Fibroblast of the conjunctiva (primary cell): ENCODE results near the gene GABARAPL2.

Experiments used
- DNase-seq: peaks from one replicate; pipeline ENCODE4 v3.0.0-alpha.2; 2010; ENCODE audit warnings: low read depth

GABARAPL2 gene

DNA sequence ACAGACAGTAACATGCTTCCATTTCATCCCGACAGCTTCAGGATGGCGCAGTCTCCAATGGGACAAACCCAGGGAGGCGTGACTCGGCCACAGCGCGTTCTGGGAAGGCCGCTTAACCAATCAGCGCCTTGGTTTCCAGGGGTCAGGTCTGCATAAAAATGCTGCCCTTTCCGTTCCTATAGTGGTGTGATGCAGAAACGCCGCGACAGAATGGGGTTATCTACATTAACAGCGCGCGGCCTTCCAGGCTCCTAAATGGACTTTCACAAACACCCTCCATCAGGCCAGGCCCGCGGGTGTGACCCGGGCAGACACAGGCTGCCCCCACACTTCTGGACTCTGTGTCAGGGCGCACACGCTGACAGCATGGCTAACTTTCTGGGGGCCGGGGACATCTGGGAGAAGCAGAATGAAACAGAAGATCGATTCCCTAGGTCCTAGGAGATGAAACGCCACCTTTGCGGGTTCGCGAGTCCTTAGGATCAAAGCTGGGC lies 10.9 kb upstream of the GABARAPL2 start:
- DNase-seq, result peak; percentile 89

DNA sequence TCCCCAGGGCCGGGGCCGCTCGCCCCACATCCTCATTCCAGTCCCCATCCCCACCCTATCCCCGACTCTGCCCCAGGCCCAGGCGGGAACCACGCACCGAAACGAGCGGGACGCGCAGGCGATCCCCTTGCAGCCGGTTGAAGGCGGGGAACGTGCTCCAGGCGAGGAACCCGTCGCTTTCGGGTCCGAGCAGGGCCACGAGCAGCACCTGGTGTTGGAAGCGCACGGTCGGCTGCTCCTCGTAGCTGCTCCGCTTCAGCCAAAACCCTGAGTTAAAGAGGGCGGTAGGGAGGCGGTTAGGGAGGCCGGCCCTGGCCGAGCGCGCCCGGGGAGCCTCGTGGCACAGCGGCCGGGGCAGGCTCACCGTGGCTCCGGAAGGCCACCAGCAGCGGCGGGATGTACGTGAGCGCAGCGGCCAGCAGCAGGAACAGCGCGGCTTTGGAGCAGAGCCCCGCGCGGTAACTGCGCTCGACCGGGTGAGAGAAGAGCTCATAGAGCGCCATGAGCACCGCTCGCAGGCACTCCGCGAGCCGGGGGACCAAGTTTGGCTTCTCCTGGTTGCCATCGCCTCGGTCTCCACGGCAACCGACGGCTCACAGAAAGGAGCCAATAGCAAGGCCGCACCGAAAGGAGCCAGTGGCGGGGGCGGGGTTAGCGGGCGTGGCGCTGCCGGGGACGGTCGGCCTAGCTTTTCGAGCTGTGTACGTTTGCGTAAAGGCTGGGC lies 10.3 kb upstream of the GABARAPL2 start, which contains the start of gene TMEM231:
TSS of gene TMEM231 (minus strand) at position 546 of the 724 bp plus-strand sequence. CDS start at position 503, 43 bp downstream.
- peak; percentile 88 for DNase-seq

DNA sequence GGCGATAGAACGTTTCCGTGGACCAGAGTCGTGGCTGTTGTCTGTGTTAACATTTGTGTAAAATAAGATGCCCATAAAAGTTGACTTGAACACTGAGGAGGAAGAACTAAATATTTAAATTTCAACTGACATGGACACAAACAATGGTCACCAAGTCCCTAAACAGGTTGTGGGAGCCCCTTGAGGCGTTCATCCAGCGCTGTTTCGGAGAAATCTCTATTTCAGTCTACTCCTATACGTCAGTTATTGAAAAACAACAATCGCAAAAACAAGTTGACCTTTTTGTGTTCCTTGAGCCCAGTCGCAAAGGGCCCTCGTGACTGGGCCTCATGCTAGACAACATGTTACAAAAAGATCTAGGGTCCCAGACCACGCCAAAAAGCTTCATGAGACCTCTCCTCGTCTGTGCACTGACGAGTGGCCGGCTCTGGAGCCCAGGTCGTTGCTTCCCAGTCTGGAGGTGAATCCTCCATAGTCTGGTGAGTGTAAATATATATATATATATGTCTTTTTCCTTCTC lies 9.7 kb upstream of the GABARAPL2 start:
- no peak for DNase-seq

DNA sequence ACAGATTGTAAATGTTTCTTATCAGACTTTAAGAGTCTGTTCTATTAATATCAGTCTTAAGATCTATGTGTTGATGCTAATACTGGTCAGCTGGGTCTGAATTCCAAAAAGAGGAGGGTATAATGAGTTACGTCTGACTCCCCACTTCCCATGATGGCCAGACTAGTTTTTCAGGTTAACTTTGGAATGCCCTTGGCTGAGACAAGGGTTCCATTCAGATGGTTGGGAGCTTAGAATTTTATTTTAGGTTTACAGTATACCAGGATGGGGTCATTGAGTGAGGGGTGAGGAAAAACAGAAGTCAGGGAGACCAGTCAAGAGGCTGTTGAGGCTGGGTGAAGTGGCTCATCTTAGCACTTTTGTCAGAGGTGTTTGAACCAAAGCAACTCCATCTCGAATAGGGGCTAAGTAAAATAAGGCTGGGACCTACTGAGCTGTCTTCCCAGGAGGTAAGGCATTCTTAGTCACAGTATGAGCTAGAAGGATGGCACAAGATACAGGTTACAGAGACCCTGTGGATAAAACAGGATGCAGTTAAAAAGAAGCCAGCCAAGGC lies 7.3 kb upstream of the GABARAPL2 start:
- no peak for DNase-seq

DNA sequence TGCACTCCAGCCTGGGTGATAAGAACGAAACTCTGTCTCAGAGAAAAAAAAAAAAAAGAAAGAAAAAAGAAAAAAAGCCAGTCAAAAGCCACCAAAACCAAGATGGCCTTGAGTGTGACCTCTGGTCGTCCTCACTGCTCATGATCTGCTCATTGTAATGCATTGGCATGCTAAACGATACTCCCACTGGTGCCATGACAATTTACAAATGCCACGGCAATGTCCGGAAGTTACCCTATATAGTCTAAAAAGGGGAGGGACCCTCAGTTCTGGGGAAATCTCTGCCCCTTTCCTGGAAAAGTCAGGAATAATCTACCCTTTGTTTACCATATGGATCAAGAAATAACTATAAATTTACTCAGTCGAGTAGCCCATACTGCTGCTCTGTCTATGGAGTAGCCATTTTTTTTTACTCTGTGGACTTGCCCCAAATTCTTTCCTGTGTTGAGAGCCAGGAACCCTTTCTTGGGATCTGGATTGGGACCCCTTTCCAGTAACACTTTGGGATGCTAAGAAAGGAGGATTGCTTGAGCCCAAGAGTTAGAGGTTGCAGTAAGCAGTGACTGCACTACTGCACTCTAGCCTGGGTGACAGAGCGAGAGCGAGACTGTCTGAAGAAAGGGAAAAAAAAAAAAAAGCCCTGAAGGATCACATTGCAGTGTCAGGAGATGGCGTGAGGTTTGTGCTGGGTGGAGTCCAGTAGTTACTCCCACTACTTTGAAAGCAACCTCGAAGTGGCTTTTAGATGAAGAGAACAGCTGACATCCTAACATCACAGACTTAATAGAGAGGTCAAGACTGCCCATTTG lies 6.4 kb upstream of the GABARAPL2 start:
- DNase-seq, result peak; percentile 34

DNA sequence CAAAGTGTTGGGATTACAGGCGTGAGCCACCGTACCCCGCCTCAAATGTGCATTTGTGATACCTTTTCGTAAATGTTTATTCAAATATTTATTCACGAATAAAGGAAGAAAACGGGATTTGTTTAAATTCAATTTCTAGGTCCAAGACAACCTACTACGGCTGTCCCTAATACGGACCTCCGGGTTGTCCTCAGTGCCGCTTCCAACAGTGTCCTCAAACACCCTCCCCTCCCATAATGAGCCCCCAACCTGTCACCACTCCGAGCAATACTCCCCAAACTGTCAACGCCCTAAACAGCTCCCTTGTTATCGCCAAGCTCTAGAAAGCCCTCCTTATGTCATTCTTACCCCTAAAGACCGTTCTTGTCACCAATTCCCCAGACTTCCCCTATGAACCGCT lies 539 bp upstream of the GABARAPL2 start:
- no peak for DNase-seq

DNA sequence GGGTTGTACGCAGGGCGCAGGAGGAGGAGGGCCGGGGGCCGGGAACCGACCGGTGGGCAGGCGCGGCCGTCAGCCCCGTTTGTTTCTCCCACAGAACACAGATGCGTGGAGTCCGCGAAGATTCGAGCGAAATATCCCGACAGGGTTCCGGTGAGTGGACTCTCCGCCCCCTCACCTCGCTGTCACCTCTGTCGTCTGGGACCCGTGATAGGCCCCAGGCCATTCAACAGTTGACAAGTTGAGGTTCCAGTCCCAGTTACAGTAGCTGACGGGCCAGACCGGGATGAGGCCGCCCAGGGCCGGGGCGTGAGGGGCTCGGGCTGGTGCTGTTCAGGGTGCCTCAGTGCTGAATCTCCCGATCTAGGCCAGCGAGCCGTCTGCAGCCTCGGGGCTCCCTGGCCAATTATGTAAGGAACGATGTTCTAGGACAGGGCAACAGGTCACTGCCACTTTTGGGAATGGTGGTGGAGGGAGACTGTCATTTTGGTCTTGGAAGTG lies 628 bp downstream of the GABARAPL2 start:
- DNase-seq, result no peak

DNA sequence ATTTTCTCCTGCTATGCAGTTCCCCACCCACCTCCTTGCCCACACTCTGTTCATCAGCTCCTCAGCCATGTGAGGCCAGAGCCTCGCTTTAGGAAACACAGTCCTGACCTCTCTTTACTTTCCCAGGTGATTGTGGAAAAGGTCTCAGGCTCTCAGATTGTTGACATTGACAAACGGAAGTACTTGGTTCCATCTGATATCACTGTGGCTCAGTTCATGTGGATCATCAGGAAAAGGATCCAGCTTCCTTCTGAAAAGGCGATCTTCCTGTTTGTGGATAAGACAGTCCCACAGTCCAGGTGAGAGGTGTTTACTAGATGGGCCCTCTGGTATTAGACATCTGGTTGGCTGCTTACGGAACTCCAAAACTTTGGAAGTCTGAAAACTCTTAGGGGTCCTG lies 1.7 kb downstream of the GABARAPL2 start:
- no peak for DNase-seq

DNA sequence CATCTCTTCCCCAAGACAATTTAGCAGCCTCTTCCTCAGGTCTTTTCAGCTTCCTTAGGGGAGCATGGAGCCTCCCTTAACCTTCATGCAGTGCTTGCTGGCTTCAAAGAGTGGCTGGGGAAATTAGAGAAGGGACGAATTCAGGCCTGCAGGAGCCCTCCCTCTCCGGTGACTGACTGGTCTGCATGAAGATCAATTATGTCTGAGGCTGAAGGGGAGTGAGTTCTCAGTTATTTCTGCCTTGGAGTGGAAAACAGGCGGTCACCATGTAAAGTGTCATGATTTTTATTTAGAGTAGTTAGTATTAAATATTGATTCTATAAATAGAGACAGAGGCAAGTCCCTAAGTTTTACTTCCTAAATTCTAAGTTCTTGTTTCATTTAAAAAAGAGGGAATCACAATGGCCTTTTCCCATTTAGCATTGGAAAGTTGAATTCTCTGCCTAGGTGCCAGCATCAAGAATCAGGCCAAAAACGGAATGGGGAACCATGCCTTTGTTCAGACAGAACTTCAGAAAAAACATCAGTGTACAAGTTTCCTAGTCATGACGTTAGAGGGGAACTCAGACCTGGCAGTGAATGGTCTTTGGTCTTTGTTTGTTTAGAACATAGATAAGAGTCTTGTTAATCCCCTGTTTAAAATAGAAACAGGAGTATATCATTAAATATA lies 4.4 kb downstream of the GABARAPL2 start:
- no peak for DNase-seq

DNA sequence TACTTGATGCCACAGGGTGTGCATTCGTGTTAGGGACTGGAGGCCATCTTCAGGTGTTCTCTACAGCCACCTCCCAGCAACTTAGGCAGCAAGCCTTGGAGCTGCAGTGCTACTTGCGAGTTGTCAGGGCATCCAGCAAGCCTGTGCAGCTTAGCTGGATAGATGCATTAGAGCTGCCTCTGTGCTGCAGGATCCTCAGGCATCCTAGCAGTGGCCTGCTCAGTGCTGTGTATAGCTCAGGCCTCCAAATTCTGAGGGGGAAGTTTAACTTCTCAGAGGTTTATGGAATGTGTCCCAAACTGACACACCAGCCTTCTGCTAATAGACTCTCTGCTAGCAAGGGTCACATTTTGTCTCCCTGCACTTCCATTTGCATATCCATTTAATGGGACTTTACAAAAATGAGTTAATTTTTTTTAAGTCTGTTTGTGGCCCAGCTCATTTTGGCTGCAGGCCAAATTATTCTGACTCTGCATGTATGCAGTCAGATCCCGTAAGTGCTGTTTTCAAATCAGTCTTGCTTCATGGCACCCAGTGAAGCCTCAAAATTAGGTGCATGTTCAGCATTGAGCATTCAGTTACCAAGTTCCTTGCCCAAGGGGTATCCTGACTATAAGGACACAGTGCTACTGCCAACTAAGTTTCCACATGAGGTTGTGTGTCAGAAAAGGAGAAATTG lies 6.8 kb downstream of the GABARAPL2 start:
- DNase-seq, result no peak

DNA sequence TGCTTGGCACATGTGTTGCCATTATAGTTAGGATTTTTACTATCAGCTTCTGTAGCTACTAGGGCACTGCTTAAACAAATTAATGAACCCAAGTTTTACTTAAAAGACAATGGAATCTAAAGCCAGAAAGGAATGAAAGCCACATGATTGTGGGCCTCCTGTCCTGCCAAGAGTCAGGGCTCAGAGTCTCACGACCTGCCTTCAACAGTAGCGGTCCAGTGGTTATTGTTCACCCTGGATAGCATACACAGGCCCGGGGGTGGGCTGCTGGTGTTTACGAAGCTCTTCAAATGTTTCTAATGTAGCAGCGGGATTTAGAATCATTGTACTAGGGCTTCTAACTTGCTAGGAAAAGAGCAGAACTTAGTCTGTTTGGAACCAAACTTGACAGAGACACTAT lies 7.8 kb downstream of the GABARAPL2 start:
- no peak for DNase-seq

DNA sequence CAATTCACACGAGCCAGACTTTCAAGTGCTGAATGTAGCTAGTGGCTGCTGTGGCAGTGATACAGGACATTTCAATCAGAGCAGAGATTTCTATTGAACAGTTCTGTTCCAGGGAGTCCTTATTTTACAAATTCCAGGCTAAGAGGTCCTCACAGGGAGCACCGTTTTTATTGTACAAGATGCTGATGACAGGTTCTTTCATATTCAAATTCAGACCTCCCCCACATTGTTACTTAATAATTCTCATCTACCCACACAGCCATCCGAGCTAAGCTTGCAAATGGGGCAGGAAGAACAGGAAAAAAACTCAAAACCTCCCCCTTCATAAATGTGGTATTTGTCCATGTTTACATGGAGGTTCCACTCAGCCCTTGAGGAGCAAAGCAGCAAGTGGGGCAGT lies 9.8 kb downstream of the GABARAPL2 start:
- no peak for DNase-seq

DNA sequence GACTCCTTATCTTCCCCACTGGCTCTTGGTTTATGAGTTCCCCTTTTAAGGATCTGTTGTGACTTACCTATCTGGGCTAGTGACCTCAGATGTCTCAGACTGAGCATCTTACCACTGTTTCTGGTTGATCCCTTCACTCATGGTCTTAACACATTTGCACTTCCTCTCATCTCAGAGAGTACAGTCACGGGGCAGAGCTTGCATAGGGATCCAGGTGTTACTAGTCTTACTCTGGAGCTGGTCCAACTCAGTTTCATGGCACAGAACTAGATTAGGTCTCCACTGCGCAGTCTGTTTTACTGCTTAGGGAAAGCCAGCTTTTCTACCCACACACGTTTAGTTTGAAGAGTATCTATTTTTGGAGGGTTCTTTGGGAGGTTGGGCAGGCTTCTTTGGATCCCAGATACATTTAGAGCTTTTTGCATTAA lies 10.2 kb downstream of the GABARAPL2 start:
- DNase-seq, result no peak

DNA sequence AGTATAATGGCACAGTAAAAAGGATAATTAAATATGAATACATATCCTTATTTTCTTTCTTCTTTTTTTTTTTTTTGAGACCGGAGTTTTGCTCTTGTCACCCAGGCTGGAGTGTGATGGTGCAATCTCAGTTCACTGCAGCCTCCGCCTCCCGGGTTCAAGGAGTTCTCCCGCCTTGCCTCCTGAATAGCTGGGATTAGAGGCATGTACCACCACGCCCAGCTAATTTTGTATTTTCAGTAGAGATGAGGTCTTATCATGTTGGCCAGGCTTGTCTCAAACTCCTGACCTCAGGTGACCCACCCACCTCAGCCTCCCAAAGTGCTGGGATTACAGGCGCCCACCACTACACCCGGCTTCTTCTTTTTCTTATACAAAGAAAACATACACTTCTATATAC lies 12.0 kb downstream of the GABARAPL2 start:
- DNase-seq, result no peak

DNA sequence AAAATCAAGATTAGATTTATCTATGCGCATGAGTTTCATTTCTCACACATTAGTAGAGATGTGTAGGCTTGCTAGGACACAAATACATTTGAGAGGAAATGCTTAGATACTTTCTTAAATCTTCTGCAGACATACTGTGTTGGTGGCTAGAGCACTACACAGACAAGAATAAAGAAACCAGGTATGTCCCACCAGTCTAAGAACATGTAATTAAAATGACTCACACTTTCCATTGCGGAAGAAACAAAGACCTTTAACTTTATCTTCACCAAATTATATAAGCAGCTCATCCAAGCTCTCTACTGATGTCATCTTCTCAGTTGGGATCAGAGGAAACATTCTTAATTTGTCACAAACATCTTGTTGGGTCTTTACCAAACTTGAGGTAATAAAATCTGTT lies 12.5 kb downstream of the GABARAPL2 start:
- DNase-seq, result no peak

DNA sequence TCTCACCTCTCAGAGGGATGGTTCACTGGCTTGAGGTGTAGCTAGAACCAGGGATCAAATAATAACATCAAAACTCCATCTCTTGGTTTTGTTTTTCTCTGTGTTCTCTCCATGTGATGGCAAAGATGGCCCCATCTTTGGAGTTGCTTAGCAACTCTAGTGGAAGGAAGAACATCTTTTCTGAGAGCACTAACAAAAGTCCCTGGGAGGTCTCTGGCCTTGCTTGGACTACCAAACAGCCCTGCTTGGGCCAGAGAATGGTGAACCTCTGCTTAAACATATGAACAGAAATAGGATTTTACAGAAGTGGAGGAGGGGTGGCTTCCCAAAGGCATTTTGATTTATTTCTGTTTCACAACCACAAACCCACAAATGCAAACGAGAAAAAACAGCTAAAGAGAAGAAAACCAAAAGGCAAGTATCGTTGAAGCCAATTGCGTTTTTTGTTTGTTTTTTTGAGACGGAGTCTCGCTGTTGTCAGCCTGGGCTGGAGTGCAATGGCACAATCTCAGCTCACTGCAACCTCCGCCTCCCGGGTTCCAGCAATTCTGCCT lies 13.2 kb downstream of the GABARAPL2 start:
- no peak for DNase-seq

DNA sequence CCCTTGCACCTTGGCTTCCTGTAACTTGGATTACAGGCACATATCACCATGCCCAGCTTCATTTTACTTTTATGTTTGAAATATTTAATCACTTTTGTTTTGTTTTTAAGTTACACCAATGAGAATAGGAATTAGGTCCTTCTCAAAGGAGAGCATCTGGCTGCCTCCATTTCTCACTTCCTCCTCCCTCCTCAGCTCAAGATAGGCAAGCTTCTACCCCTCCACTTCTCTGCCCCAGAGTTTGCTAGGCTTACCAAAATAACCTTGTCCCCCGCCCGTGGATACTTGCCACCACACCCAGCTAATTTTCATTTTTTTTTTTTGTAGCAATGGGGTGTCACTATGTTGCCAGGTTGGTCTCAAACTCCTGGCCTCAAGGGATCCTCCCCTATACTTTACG lies 17.9 kb downstream of the GABARAPL2 start:
- no peak for DNase-seq

DNA sequence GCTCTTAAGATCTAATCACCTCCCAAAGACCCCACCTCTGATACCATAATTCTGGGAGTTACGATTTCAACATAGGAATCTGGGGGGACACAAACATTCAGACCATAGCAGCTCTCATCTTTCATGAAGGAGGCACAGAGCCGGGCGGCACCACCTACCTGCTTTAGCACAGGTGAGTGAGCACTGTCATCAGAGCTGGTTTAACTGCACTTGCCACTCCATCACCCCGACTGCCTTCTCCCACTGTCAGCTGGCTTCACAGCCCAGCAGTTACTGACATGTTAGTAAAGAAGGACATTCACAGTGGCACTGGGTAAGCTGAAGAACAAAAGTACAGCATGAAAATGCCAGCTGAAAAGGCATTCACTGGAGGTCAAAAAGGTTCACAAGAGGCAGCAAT lies 22.5 kb downstream of the GABARAPL2 start:
- DNase-seq, result no peak

DNA sequence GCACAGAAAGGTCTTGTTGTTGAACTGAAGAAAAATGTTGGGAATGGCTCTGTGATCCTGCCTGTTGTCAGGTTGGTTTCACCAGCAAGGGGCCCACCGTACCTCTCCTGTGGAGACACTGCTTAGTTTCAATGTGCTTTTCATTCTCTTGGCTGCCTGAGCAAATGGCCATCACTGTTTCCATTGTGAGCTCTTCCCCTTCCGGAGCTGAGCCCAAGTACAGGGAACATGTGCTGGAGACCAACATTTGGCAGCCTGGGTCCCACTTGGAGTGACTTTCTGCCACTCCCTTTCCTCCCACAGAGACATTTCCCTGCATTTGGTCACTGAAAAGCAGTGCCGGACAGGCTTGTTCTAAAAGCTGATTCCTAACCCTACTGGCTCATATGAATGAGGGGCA lies 23.1 kb downstream of the GABARAPL2 start:
- DNase-seq, result no peak

DNA sequence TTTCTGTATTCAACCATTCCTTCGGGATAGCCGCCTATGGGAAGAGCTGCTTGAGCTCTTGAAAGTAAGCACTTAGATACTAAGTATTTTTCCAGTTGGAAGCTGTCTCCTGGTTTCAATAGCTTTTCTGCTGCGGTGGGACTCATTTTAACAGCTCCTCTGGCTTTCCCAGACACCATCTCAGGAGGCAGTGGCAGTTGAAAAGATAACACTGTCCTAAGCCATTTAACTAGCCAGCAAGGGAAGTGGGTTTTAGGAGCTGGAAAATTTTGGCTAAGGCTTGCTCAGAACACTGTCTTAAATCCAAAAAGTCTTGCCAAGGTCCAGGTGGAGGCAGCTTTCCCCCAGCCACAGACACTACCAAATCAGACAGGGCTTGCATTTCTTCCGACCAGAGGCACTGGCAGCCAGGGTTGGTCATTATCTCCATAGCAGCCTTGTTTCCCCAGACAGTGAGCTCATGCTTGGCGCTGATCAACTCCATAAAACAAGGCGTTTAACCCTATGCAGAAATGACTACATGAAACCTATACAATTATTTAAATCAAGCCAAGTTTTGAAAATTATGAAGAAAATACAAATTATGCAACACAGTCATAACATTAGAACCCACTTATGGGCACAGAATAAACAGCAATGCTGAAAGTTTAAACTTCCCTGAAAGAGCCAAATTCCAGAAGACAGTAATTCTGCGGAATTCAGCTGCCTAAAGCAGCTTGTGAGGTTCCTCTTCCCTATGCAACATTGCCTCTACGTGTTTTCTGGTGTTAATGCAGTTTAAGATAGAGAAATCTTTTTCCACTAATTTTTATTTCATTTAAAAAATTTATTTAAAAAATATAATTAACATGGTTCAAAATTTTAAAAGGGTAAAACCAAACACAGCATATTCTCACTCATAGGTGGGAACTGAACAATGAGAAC lies 25.0 kb downstream of the GABARAPL2 start:
- DNase-seq, result peak; percentile 49
